Astrocyte of the spinal cord (primary cell): ENCODE measurements around the gene CHST13.

Experiments
- DNase-seq: peaks from one replicate; pipeline ENCODE4 v3.0.0; 2011; ENCODE audit warnings: low read depth, low spot score
- H3K4me3 ChIP-seq: 2 replicates; pipeline ENCODE4 v1.5.1; 2011; ENCODE audit warnings: low read depth, mild to moderate bottlenecking, low read length, moderate library complexity
- CTCF ChIP-seq: IDR thresholded peaks from 2 replicates; pipeline ENCODE4 v1.5.1; 2012; ENCODE audit warnings: low read depth, mild to moderate bottlenecking, low read length, inconsistent platforms
- in situ Hi-C: cut with HindIII; loops from 2 replicates; pipeline ENCODE4 v1.10.0; 2017; ENCODE audit warnings: low sequenced_read_pairs

The CHST13 gene

DNA sequence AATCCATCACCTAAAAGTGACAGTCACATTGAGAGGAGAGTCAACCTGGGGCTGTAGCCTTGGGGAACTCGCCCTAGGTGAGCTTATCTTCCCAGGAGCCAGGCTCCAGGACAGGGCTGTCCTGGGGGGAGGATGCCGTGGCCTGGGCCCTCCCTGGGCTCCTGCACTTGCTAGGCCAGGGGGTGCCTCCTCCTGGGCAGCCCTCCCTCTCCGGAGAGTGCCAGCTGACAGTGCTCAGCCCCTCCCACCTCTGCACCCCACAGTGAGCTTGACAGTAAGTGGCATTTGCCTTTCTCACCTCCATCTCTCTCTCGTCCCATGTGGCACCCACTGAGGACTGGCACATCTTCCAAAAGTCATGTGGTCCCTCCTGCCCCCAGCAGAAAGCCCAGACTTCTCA lies 25.5 kb upstream of the CHST13 start:
- H3K4me3 ChIP-seq = no peak overlapping the region
- in situ Hi-C loops = no loop called here
- TF ChIP-seq CTCF = no peak
- no peak for DNase-seq

- H3K4me3 ChIP-seq = no peak overlapping the region
- in situ Hi-C loops = no loop called here
- DNase-seq = no peak
- TF ChIP-seq CTCF = no peak
Observed at GRCh38 chr3:126498929-126499328, 25.0 kb upstream of the CHST13 start.

GRCh38 chr3:126499401-126499800 lies 24.6 kb upstream of the CHST13 start:
- no peak overlapping the region for H3K4me3 ChIP-seq
- no peak for TF ChIP-seq CTCF
- in situ Hi-C loops = no loop called here
- DNase-seq = no peak

DNA sequence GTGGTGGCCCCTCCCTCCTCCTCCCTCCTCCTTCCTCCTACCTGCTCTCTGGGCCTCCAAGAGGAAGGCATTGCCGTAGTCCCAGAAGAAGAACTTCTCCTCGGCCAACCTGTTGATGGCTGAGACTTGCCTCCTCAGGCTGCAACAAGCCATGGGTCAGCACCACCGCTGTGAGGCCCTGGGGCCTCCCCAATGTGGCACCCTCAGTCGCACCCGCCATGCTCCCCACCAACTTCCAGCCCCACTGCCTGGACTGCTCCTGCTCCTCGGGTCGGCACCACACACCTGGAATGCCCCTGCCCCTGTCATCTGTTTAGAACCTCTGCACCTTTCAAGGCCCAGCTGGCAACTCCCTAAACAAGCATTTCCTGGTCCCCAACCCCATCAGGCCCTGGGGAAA lies 23.9 kb upstream of the CHST13 start:
- in situ Hi-C loops = no loop called here
- no peak for TF ChIP-seq CTCF

GRCh38 chr3:126501054-126501453 lies 22.9 kb upstream of the CHST13 start:
- no peak for TF ChIP-seq CTCF
- no peak for DNase-seq
- in situ Hi-C loops = no loop called here
- no peak overlapping the region for H3K4me3 ChIP-seq

More for the DNA sequence above, 23.9 kb upstream of the CHST13 start:
- DNase-seq = no peak
- H3K4me3 ChIP-seq = no peak overlapping the region

DNA sequence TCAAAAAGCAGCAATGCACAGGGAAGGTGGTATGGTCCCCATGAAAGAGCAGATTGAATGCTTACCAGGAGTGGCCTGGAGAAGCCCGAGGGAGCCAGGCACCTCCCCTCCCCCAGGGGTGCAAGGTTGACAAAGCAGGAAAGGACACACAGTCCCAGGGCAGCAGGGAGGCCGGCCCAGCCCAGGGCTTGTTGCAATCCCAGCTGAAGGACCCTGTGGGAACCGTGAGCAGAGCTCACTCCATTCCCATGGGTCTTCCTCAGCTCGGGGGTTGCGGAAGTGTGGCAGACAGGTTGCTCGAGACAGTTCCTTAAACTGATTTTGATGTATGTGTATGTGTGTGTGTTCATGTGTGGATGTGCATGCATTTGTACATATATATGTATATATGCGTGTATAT lies 22.2 kb upstream of the CHST13 start:
- in situ Hi-C loops = no loop called here
- TF ChIP-seq CTCF = no peak
- no peak overlapping the region for H3K4me3 ChIP-seq
- DNase-seq = no peak

DNA sequence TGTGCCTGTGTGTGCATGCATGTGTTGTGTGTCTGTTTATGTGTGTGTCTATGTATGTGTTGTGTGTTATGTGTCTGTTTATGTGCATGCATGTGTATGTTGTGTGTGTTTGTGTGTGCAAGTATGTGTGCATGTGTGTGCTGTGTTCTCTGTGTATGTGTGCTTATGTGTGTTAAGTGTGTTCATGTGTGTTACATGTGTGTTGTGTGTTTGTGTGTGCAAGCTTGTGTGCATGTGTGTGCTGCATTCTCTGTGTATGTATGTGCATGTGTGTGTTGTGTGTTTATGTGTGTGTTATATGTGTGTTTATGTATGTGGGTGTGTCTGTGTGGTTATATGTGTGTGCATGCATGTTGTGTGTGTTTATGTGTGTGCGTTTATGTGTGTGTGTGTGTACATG lies 21.3 kb upstream of the CHST13 start:
- no peak for TF ChIP-seq CTCF
- H3K4me3 ChIP-seq = no peak overlapping the region
- no peak for DNase-seq
- in situ Hi-C loops = no loop called here
